ENCODE results near the gene ARRB1.

ARRB1 gene

DNA sequence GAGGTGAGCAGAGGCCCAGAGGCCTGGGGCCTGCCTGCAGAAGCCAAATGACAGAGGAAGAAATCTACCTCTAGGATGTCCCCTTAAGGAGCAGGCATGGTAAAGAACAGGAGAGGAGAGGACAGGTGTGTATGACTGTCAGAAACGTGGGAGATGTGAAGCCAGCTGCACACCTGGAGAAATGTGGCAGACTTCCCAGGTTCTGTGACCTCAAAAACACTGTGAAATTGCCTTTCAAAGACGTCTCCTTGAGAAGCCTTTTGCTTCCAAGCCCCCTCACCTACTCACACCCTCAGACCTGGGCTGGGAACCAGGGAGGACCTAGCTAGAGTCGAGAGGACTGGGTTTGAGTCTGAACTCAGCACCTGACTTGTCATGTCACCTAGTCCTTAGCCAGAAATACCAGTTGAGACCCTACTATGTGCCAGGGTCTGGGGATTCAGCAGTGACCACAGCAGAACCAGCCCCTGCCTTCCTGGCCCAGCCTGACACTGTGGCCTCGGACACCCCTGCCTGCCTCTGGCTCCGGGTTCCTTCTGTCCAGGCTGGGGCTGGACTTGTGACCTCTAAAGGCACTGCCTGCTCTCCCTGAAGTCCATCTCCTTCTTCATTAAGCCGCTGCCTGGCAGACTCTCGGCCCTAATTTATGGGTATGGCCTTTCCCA is 105.3 kb downstream of the ARRB1 start:
- no peak for DNase-seq

GRCh38 chr11:75245356-75246005 is 106.0 kb downstream of the ARRB1 start:
- no peak for DNase-seq

DNA sequence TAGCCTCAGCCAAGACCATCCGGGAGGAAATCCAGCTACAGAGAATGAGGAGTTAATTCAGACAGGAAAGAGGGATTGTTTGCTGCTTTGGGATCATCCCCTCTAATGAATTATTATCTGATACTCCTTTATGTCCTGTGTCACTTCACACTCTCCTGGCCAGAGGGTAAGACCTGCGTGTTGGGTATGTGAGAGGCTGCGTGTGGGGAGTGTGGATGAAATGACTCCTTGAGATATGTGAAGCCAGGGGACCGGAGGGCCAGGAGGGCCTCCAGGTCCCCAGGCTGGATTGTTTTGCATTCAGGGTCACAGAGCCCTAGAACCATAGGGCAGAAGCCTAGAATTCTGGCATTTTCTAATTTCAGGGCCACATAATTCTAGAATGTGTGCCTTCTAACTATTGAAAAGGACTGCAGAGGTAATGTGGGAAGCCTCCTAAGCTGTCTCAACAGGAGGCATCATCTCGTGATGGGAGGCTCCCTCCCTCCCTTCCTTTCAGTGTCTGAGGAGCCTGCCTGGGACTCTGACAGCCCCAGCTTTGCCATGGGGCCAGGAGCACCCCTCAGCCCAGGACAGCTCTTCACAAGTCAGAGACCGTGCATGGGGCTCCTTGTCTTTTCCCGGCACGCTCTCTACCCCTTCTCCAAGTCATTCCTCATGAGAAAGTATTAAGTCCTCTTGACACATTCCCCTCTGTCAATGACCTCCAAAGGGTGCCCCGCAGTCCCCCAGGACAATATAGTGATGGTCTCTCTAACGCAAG is 107.2 kb downstream of the ARRB1 start:
- DNase-seq, result no peak

DNA sequence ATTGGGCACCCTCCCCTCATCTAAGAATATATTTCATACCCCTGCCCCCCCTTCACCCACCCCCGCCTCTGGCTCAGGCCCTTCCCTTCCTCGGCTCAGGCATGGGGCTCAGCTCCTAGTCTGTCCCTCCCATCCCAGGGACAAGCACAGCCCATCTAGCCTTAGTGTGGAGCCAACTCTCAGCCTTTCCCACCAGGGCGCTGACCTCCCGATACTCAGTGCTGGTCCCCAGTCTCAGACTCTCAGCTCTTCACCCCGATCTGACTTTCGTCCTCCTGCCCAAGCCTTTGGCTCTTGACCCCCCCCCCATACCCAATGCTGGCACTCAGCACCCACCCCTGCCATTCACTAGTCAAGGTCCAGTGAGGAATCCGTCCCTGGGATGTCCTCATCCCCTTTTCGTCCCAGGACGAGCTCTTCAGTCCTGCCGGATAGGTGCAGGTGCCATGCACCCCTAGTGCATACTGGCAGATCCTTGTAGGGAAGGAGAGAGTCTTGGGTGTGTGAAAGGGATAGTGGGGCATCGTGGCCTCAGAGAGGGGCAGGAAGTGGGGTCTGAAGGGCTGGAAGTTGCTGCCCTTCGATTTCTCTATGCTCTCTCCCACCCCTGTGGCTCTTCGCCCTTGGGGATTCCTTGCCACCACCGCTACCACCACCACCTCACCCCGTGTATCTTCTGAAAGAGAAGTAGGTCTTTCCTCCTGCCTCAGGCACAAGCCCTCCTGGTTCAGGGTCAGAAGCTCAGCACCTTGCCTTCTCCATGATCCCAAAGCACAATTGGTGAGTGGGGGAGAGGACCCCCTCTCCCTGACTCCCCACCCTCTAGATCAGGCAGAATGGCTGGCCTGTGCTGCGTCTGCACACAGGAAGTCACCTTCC is 108.5 kb downstream of the ARRB1 start:
- no peak for DNase-seq

DNA sequence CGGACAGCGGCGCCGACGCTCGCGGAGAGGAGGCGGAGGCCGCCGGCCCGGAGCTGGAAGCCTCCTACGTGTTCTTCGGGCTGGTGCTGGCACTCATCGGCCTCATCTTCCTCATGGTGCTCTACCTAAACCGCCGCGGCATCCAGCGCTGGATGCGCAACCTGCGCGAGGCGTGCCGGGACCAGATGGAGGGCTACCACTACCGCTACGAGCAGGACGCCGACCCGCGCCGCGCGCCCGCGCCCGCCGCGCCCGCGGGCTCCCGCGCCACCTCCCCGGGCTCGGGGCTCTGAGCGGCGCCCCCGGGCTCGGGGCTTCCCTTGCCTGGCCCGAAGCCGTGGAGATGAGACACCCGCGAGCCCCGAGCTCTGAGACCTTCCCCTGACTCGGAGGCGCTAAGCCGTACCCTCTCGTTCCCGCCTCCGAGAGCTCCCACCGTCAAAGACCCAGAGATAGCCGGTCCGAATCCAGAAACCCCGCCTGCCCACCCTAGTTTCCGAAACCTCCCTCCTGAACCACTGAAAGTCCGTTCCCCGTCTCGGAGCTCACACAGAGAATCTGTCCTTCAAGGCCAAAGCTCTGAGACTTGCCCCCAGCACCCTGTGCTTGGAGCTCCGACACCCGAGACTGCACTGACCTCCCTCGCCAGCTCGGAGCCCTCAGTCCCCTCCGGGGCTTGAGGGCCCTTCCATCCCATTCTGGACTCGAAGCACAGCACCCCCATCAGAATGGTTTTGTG is 109.4 kb downstream of the ARRB1 start:
- DNase-seq, result no peak

- peak; percentile 73 for DNase-seq
Observed at GRCh38 chr11:75241036-75241905, 110.2 kb downstream of the ARRB1 start.

- DNase-seq, result no peak
Observed at GRCh38 chr11:75240311-75241035, 111.0 kb downstream of the ARRB1 start, which contains the start of gene TPBGL. Gene TPBGL, plus strand, starts transcription at chr11:75240774. Its CDS starts 276 bp downstream, at chr11:75241050.

DNA sequence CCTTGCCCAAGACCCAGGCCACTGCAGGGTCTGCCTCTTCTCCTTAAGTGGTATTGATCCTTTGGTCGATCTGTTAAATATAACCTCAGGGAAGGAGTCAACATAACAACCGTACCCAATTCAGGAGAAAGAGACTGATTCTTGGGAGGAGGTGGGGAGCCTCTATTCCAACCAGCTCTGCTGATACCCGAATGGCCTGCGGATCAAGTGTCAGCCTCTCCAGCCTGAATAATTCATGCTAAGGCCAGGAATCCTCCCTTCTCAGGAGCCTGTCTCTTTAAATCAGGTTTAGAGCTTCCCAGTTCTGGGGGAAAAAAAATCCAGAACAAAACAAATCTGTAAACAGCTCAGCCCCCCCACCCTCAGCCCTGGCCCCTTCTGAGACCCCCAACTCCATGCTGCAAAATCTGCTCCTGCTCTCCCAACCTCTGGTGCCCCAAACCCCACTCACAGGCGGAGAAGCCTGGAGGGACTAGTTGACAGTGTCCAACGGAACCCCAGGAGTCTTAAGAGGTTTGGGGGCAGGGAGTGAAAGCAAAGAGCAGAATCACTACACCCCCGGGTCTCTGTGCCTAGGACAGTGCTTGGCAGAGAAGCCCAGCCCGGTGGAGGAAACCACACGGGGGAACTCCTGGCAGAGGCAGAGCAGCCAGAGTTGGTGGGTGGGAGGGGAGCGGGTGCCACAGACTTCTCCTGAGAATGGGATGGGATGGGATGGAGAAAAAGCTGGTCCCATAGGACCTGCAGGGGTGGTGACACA is 111.8 kb downstream of the ARRB1 start:
- DNase-seq, result no peak

DNA sequence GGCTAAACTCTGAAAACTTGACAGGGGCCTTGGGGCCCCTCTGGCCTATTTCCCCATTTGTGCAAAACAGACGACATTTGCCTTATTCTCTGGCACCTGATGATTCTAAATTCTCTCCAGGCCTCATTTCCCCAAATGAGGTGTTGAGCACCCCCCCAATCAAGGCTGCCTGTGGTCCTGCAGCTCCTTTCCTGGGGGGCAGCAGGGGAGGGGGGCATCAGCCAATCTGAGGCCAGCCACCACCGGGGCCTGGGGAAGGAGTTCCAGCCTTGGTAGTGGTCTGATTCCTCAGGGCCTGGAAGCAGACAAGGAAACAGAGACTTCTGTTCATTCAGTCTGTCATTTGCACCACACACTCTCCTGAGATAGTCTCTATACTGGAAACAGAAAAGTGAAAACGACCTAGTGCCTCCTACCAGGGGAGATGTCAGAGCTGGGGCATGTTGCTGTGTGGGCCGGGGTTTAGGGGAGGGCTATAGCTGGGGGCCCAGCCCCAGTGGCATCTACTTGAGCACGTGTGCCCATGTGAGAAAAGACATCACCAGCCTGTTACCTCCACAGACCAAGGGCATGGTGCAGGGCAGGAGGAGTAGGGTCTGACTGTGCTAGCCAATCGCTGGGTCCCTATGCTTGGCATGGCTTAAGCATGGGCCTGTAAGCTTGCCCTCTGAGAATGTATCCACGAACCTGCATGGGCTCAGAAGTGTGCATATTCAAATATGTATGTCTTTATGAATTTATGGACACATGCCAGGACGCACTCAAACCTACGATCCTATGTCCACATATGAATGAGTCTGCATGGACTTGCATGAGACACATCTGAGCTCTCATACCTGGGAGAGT is 112.6 kb downstream of the ARRB1 start:
- DNase-seq, result no peak

GRCh38 chr11:75237050-75237449 is 114.4 kb downstream of the ARRB1 start:
- no peak for DNase-seq

- DNase-seq, result no peak
Observed at GRCh38 chr11:75236062-75236461, 115.4 kb downstream of the ARRB1 start.

- peak; percentile 43 for DNase-seq
Observed at GRCh38 chr11:75233754-75234172, 117.7 kb downstream of the ARRB1 start.

- no peak for DNase-seq
Observed at GRCh38 chr11:75230621-75231020, 120.8 kb downstream of the ARRB1 start.

DNA sequence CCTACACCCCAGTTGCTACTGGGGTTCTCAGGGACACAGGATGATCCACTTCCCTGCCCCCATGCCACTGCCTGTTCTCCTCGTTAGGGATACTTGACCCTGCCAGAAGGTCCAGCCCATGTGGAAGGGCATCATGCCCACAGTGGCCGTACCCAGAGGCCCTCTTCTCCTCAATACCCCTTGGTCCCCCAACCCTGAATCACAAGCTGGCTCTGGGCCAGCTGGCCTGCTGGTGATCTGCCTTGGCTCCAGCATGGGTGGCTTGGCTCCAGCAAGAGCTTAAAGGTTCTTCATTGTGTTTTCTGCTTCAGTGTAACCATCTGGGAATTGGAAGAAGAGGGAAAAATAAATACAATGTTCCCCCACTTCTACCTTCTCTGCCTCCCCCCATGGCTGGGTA is 122.0 kb downstream of the ARRB1 start:
- DNase-seq, result no peak

DNA sequence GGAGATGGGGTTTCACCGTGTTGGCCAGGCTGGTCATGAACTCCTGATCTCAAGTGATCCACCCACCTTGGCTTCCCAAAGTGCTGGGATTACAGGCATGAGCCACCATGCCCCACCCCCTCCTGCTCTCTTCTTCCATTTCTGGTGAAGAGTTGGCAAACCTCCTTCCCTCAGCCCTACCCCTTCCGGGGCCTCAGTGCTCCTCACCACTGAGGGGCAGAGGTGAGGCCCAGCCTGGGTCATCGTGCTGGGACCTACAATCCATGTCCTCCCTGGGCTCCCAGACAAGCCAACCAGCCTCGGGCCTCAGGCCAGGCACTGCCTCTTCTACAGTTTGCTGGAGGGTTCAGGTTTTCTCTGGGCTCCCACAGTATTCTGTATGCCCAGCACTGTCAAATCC is 125.7 kb downstream of the ARRB1 start:
- no peak for DNase-seq

- peak; percentile 4 for DNase-seq
Observed at GRCh38 chr11:75223954-75224643, 127.4 kb downstream of the ARRB1 start.

- no peak for DNase-seq
Observed at GRCh38 chr11:75219869-75220268, 131.6 kb downstream of the ARRB1 start.

DNA sequence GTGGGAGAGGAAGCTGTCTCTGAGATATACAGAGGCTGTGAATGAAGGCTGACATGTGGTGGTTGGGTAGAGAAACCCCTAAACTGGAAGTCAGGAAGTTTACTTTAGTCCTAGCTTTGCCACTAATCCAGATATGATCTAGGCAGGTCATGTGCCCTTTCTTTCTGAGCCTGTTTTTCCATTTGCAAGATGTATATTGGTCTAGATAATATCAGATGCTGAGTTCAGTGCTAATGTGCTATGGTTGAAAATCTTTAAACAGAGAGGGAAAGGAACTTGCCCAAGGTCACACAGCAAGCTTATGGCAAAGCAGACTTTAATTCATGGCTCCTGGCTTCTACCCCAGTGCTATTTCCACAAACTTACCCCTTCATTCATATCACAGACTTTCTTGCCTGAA is 136.6 kb downstream of the ARRB1 start:
- DNase-seq, result no peak

All from HCEC 1CT (cell line).